Body of pancreas (tissue), 4 donors: ENCODE data around the gene UGP2. TPM values are rescaled to one million over a fixed set of nuclear protein-coding genes. Genes with fewer than 3 reads are reported as not detected.

Experiments
- ATAC-seq: fragments of 150-250 bp; one replicate; pipeline ENCODE4 v1.9.1; 2016
- DNase-seq, 4 donors: peaks; one replicate each; pipeline ENCODE4 v3.0.0-alpha.2; 2019
- H3K27ac ChIP-seq, 4 donors: fragments of 200-600 bp; sonication (generic); 1 replicate in 3 of 4; 2 replicates in 1 of 4; pipeline versions ENCODE4 v1.5.1 to v1.6.1; 2016 to 2019; ENCODE audit warnings: mild to moderate bottlenecking in 1 of 4, mixed read lengths in 1 of 4, moderate library complexity in 1 of 4
- H3K27me3 ChIP-seq, 2 donors: fragments of 200-600 bp; sonication (generic); one replicate each; pipeline ENCODE4 v1.6.0; 2016; ENCODE audit warnings: mild to moderate bottlenecking in 1 of 2
- H3K36me3 ChIP-seq, 2 donors: fragments of 200-600 bp; sonication (generic); replicated peaks in 1 of 2; 2 replicates each; pipeline ENCODE4 v1.5.1; 2016; ENCODE audit warnings: low read depth in 2 of 2; ENCODE audit not compliant: insufficient read depth in 1 of 2
- H3K4me1 ChIP-seq: fragments of 200-600 bp; sonication (generic); one replicate; pipeline ENCODE4 v1.6.0; 2016
- H3K4me3 ChIP-seq, 2 donors: fragments of 200-600 bp; sonication (generic); 1 replicate in 1 of 2; 2 replicates in 1 of 2; pipeline ENCODE4 v1.5.1; 2016 to 2019
- H3K9me3 ChIP-seq, 3 donors: fragments of 200-600 bp; sonication (generic); 1 replicate in 2 of 3; 2 replicates in 1 of 3; pipeline ENCODE4 v1.5.1; 2016
- CTCF ChIP-seq, 7 experiments: fragments of 450-650 bp in 4 of 7; fragments of 200-600 bp in 3 of 7; sonication (generic) in 3 of 7; IDR thresholded peaks; one replicate each; pipeline ENCODE4 v1.5.1; 2016 to 2019; ENCODE audit warnings: antibody characterized with exemption in 7 of 7
- POLR2A ChIP-seq, 3 donors: fragments of 450-650 bp; IDR thresholded peaks; one replicate each; pipeline ENCODE4 v1.6.1; 2016; ENCODE audit warnings: antibody characterized with exemption in 3 of 3, mild to moderate bottlenecking in 2 of 3
- WGBS, 2 donors: methylation state at CpG; one replicate each; pipeline ENCODE4 v1.1.5; 2017; 5-methylcytosine and 5-hydroxymethylcytosine counted together
- intact Hi-C: fragments of 100-400 bp; cut with DNase I; formaldehyde crosslinking; loops from one replicate; pipeline ENCODE4 v1.15.1; 2023
- total RNA-seq, 2 donors: library from RNA; depleted of rRNA; stranded (reverse); fragments of >200 nt; gene quantifications; one replicate each; pipeline ENCODE4 v1.1.0, GENCODE V29; 2016

UGP2 gene
- total RNA-seq, 2 donors from 2014 or later, result 64.3 to 93.3 TPM

GRCh38 chr2:63874204-63875130, 32.8 kb downstream of the UGP2 start:
- H3K4me3 ChIP-seq, result no peak overlapping the region
- peak overlapping the region in 1 of 4 donors; percentile 64 for H3K27ac ChIP-seq
- TF ChIP-seq POLR2A (IDR thresholded peaks at IDR 0.05), result no peak
- no peak for TF ChIP-seq CTCF (IDR thresholded peaks at IDR 0.05)
- DNase-seq (no peak), ATAC-seq (no peak)
- WGBS, 2 donors, result 92 to 95% methylated on average over 5 of the region's 5 CpGs
- intact Hi-C loops, result no loop called here
- peaks cover 6% of the 10 kb centered on the region for H3K4me1 ChIP-seq
- H3K9me3 ChIP-seq, result no peaks in the 10 kb centered on the region
- H3K27me3 ChIP-seq, result no peaks in the 10 kb centered on the region
- H3K36me3 ChIP-seq, result no peaks in the 10 kb centered on the region

- 38 to 60% methylated on average over 1 of the region's 1 CpG for WGBS, 2 donors
- Histone ChIP-seq H3K4me1 (peaks cover 6% of the 10 kb centered on the region), H3K4me3 (no peak overlapping the region), H3K36me3 (no peaks in the 10 kb centered on the region), H3K9me3 (no peaks in the 10 kb centered on the region), H3K27ac (peak overlapping the region in 1 of 4 donors; percentile 64), H3K27me3 (no peaks in the 10 kb centered on the region)
- DNase-seq (no peak), ATAC-seq (peak; percentile 53)
- TF ChIP-seq CTCF (IDR thresholded peaks at IDR 0.05) (no peak), POLR2A (IDR thresholded peaks at IDR 0.05) (no peak)
- intact Hi-C loops, result no loop called here
Measured at GRCh38 chr2:63875131-63875527, 33.4 kb downstream of the UGP2 start.

GRCh38 chr2:63875559-63876245, 34.0 kb downstream of the UGP2 start:
- no peak overlapping the region for H3K4me3 ChIP-seq
- 69 to 81% methylated on average over 3 of the region's 3 CpGs for WGBS, 2 donors
- no peaks in the 10 kb centered on the region for H3K27me3 ChIP-seq
- ATAC-seq (no peak), DNase-seq (no peak)
- no peaks in the 10 kb centered on the region for H3K36me3 ChIP-seq
- intact Hi-C loops, result no loop called here
- no peaks in the 10 kb centered on the region for H3K9me3 ChIP-seq
- TF ChIP-seq POLR2A (IDR thresholded peaks at IDR 0.05) (no peak), CTCF (IDR thresholded peaks at IDR 0.05) (no peak)
- H3K4me1 ChIP-seq, result peaks cover 6% of the 10 kb centered on the region
- peak overlapping the region in 2 of 4 donors; percentile 4 to 64 for H3K27ac ChIP-seq

- Histone ChIP-seq H3K27ac (peak overlapping the region in 2 of 4 donors; percentile 5 to 64), H3K9me3 (no peaks in the 10 kb centered on the region), H3K4me3 (no peak overlapping the region), H3K36me3 (no peaks in the 10 kb centered on the region), H3K27me3 (no peaks in the 10 kb centered on the region), H3K4me1 (peaks cover 6% of the 10 kb centered on the region)
- DNase-seq (no peak), ATAC-seq (no peak)
- intact Hi-C loops, result no loop called here
- TF ChIP-seq CTCF (IDR thresholded peaks at IDR 0.05) (no peak), POLR2A (IDR thresholded peaks at IDR 0.05) (no peak)
- WGBS, 2 donors, result 80 to 87% methylated on average over 5 of the region's 5 CpGs
Measured at GRCh38 chr2:63876311-63876710, 34.6 kb downstream of the UGP2 start.
